Liver (tissue), 3 donors: Measurements from ENCODE around the gene ARHGAP19.

Experiments
- SP1 ChIP-seq: IDR thresholded peaks from 2 replicates; pipeline ENCODE4 v1.6.1; 2018; ENCODE audit warnings: antibody characterized with exemption, mild to moderate bottlenecking
- TAF1 ChIP-seq: conservative IDR thresholded peaks from 2 replicates; pipeline ENCODE4 v1.6.1; 2016; ENCODE audit warnings: antibody characterized with exemption, mild to moderate bottlenecking
- YY1 ChIP-seq: IDR thresholded peaks from 2 replicates; pipeline ENCODE4 v1.6.1; 2016; ENCODE audit warnings: antibody characterized with exemption, mild to moderate bottlenecking
- TF ChIP-seq, protein P1 (sequence below): fragments of 150-350 bp; IDR thresholded peaks from 2 replicates; pipeline ENCODE4 v1.5.1; 2017; ENCODE audit warnings: improper control_type of control experiment, low read depth, low read length; ENCODE audit not compliant: missing input control
- donor health status: healthy.
- donor health status: healthy.

DNA sequence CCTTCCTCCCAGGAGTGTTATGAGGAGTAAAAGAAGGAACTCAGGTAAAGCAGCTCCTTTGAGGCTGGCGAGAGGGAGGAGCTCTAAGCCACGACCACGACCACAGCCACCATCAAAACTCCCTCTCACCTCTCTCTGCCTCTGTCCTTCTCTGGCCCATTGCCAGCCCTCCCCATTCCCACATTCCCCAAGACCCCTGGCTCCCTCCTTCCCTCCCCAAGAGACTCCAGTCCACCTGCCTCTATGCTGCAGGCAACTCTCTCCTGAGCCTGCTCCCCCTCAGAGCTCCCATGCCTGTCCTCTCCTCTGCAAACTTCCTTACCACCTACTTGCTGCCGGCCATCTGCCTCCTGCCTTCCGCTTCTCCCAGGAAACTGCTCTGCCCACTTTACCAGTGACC, 116.2 kb downstream of the ARHGAP19 start:
- TF ChIP-seq TAF1 (no peak), SP1 (no peak), YY1 (no peak)
- TF ChIP-seq, protein P1, sequence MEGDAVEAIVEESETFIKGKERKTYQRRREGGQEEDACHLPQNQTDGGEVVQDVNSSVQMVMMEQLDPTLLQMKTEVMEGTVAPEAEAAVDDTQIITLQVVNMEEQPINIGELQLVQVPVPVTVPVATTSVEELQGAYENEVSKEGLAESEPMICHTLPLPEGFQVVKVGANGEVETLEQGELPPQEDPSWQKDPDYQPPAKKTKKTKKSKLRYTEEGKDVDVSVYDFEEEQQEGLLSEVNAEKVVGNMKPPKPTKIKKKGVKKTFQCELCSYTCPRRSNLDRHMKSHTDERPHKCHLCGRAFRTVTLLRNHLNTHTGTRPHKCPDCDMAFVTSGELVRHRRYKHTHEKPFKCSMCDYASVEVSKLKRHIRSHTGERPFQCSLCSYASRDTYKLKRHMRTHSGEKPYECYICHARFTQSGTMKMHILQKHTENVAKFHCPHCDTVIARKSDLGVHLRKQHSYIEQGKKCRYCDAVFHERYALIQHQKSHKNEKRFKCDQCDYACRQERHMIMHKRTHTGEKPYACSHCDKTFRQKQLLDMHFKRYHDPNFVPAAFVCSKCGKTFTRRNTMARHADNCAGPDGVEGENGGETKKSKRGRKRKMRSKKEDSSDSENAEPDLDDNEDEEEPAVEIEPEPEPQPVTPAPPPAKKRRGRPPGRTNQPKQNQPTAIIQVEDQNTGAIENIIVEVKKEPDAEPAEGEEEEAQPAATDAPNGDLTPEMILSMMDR, result no peak
